Erythroblast (primary cell): ENCODE data around the gene STARD13.

Source experiments
- GATA1 ChIP-seq: IDR thresholded peaks from 2 replicates; pipeline ENCODE4 v1.6.1; 2011; ENCODE audit warnings: low read depth, mild to moderate bottlenecking, control low read depth, low read length, moderate library complexity
- POLR2A ChIP-seq: IDR thresholded peaks from 2 replicates; pipeline ENCODE4 v1.6.1; 2011; ENCODE audit warnings: mild to moderate bottlenecking, low read length

DNA sequence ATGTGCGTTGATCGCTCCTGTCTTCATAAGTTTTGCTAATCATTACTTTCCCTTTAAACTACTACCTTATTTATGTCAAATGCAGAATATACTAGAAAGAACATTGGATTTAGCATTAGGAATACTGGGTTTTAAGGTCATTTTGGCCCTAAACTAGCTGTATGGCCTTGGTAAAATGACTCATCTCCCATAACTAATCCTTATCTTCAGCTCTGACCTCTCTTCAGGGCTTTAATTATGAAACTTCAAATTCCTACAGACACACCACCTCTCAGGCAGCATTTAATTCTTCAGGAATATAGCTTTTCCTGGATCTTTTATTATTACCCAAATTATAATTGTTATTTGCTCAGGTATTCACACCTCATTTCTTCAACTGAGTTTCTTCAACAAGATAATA, 121.2 kb downstream of the STARD13 start:
- TF ChIP-seq POLR2A: no peak
- no peak for TF ChIP-seq GATA1
